AG20443 (cell line): ENCODE data around the gene SCN5A.

ENCODE experiments used
- DNase-seq: peaks from one replicate; pipeline ENCODE4 v3.0.0; 2012; ENCODE audit warnings: low spot score, mixed read lengths

Gene SCN5A

DNA sequence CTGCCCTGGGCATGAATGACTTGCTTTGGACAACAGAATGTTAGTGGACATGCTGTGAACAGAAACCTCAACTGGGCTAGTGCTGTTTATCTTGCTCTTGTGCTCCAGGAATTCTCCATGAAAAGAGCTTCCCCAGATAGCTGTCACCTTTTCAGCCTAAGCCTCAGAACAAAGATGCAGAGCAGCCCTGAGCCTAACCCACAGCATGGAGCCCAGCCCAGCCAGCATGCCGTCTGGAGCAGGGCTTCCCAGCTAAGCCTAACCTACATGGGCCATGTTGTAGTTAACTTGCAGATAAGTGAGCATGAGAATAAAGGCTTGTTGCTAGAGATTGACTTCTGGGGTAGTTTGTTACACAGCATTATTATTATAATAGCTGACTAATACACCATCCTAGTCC lies 48.9 kb downstream of the SCN5A start:
- DNase-seq: no peak

DNA sequence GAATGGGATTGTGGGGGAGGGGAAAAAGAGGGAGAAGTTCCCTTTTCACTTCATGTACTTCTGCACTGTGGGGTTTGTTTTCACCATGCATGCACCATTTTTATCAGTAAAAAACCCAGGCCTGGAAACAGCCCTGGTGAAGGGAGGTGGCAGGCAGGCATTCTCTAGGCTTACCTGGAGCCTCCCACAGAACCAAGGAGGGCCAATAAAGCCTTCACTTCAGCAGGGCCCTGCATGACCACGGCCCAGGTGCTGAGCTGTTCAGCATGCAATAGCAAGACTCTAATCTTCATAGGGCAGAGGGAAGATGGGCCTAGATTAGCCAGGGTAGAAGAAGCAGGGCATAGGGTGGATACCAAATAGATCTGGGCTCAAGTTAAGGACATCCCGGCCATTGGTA lies 49.6 kb downstream of the SCN5A start:
- DNase-seq: no peak

DNA sequence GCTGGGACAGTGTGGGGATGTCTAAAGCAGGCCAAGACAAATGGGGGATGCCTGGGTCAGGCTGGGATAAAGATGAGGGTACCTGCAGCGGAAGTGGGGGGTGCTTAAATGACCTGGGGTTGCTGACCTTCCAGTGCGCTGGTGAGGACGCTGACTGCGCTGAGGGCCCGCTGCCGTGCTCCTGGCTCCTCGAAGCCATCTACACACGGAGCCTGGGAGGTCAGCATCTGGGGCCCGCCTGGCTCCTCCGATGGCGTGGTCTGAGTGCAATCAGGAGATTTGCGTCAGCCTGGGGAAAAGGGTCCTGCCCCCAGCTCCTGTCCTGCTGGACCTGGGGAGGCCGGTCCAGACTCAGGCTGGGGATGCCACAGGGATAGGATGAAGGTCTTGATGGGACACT lies 50.7 kb downstream of the SCN5A start:
- DNase-seq: no peak

DNA sequence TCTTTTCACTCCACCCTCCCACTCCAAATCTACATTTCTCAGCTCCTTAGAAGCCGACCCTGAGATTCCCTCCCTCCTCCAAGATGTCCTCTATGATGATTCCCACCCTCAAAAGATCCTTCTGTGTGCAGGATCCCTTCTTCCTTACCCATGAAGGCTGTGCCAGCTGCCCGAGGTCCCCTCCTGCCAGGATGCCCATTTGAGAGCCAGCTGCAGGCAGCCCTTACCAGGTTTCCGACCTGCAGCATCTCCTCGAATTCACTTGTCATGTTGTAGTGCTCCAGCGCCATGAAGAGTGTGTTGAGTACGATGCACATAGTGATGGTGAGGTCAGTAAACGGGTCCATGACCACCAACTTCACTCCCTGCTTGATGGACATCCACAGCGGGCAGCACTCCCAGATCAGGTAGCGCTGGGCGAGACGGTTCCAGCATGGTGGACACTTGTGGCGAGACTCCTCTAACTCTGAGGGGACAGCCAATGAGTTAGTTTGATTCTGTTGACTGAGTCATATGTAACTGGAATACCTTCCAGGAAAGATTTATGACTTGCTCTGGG lies 51.9 kb downstream of the SCN5A start:
- DNase-seq: no peak

DNA sequence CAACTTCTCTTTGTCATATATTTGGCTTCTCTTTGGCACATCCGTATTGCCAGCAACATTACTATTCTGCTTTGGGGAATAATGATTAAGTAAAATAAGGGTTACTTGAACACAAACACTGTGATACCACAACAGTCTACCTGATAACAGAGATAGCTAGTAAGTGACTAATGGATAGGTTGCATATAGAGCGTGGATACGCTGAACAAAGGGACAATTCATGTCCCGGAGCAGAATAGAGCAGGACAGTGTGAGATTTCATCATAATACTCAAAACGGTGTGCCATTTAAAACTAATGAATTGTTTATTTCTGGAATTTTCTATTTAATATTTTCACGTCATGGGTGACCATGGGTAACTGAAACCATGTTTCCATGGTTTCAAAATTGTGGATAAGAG lies 54.1 kb downstream of the SCN5A start:
- no peak for DNase-seq

DNA sequence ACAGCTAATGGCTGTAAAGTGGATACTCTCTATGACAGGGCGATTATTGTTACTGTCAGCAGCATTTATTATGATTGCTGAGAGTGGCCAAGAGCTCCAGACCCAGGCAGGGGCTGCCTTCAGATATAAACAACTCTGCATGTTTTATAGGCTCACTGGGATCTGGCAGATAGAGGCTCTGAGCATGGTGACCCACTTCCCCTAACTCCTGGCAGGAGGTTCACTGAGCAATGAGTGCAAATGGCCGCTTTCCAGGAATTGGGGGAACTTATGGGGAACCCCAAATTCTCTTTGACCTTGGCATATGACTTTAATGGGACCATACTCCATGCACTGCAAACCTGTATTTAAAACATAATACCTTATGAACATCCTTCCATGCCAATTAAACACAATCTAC lies 59.0 kb downstream of the SCN5A start:
- DNase-seq: no peak

DNA sequence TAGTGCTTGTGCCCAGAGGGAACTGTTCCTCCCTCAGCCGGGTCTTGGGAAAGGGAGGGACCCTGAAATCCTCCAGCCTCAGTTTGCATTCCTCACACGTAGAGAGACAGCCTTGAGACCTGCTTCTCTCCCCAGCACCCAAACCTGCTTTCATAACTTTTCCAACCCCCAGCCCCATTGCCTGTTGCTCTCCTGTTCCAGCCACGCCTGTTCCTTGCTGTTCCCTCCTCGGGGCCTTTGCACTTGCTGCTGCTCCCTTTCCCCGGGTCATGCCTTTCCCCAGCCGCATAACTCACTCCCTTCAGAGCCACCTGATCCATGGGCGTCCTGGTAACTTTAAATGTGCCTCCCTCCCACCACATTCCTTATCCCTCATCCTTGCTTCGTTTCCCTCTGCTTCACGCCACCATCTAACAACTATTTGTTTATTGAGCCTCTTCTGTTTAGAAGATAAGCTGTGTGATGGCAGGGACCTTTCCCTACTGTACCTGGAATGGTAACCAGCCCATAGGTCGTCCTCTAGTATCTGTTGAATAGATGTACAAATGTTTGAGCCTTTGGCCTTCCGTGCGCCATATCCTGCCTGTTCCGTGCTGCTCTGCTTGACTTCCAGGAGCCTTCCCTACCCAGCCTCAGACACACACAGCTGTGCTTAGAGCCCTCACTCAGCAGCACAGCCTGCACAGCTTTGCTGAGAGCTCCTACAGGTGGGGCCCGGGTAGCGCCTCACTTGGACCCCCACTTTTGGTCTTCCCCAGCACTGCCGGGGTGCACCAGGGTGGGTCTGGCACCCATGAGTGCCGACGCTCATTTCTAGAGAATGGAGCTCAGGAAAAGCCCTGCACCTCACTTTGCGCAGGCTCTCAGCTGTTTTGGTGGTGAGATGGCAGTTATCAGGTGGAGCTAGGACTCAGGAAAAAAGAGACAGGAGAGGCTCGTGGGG lies 60.2 kb downstream of the SCN5A start:
- DNase-seq: no peak

DNA sequence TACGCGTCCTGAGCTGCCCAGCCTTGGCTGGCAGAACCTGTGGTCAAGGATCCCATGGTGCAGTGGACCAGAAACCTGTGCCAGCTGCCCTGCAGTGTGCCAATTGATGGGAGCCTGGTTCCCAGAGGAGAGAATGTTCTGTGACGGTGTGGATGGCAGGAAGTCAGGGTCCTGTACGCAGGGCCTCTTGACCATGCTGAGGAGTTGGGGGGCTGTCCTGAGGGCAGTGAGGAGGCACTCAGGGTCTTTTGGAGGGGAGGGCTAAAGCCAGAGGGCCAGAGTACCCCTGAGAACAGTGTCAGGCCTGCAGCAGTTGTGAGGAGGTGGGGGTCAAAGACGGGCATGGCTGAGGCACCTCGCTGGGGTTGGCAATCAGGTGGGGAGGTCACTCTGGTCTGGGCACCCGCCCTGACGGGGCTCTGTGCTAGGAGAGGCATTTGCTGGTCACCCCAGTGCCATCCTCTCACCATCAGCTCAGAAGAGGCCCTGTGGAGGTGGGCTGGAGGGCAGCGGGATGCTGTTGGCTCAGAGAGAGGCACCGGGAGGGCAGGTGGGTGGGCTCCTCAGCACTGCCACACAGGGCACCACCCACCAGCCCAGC lies 61.0 kb downstream of the SCN5A start:
- no peak for DNase-seq

DNA sequence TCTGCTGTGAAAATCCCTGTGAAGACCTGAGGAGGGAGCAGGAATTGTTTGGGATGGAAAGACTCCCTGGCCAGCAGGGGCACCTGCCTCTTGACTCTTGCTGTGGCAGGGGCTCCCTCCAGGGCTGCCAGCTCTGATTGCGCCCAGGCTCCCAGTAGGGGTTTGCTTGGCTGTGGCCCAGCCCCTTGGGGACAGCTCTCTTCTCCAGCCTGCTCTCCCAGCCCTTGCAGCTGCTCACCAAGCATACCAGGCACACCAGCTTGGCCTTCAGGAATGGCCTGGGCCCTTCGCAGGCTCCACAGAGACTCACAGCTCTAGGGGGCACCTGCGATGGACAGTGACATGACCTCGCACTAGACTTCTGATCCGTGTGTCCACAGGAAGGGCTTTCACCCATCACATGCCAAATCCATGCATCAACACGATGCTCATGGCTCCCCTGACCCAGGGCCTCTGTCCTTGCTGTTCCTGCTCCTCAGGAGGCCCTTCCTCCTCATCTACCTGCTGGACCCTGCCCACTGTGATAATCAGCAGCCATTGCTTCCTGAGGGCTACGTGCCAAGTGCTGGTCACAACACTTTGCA lies 61.8 kb downstream of the SCN5A start:
- no peak for DNase-seq

DNA sequence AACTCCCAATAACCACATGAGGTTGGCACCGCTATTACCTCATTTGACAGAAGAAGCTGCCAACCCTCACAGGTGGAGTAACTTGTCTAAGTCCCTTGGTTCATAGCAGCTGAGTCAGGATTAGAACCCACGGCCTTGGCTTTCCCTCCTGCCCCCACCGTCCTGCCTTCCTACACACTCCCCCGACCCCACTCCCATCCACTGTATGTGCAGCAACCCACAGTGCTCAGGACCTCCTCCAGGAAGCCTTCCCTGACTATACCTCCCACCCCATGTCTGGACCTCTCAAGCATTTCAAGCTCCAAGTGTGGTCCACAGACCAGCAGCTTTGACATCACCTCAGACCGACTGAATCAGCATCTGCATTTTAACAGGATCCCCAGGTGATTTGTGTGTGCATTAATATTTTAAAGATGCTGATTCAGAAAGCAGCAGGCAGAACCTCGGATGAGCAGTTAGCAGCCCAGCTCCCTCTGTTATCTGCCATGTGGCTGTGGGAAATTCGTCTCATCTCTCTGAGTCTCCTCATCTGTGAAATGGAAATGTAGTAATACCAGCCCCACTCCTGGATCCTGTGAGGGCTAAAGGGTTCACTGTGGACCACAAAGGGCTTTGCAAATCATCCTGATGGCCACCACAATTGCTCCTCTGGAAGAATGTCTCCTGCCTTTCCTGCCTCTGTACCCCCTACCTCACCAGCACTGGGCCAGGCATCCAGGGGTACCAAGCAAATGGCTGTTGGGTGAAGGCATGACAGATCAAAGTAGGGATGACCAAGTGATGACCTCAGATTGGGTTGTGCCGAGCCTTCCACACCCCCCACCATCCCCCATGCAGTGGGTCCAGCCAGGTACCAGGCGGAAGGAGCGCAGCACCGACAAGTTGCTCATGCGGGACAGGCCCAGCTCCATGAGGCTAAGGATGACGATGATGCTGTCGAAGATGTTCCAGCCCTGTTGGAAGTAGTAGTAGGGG lies 62.7 kb downstream of the SCN5A start:
- DNase-seq: no peak

DNA sequence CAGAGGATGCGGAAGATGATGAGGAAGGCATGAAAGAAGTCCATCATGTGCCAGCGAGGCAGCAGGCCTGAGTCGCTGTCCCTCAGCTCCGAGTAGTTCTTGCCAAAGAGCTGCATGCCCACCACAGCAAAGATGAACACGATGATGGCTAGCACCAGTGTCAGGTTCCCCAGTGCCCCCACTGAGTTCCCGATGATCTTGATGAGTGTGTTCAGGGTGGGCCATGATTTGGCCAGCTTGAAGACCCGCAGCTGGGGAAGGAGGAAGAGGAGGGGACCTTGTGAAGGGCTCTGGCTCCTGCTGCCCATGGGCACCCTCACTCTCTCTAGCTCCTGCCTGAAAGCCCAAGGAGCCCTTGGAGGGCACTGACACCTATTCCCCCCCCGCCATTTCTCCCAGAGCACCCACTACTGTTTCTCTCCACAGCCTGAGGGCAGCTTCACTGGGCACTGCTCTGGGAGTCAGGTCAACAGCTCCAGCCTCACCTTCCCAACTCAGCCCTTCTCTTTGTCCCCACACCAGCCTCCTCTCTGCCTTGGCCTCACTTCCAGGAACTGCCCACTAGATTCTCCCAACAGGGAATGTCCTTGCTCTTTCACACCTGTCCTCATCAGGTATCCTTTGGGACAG lies 63.6 kb downstream of the SCN5A start:
- DNase-seq: no peak

DNA sequence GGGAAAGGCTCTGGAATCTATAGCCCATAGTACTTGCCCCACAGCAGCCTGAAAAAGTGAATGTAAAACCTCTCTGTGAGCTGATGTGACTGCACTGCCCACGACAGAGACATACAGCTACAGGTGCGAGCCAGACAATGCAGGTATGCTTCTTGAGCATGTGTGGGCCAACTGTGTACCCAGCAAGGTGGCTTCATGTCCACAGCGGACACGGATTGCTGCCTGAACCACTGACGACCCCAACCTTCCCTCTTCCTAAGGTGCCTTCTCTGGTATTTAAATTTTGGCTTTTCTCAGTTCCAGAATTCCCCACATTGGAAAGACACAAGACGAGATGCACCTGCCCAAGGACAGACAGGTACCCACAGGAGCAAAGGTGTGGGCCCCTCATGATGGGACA lies 65.8 kb downstream of the SCN5A start:
- no peak for DNase-seq

DNA sequence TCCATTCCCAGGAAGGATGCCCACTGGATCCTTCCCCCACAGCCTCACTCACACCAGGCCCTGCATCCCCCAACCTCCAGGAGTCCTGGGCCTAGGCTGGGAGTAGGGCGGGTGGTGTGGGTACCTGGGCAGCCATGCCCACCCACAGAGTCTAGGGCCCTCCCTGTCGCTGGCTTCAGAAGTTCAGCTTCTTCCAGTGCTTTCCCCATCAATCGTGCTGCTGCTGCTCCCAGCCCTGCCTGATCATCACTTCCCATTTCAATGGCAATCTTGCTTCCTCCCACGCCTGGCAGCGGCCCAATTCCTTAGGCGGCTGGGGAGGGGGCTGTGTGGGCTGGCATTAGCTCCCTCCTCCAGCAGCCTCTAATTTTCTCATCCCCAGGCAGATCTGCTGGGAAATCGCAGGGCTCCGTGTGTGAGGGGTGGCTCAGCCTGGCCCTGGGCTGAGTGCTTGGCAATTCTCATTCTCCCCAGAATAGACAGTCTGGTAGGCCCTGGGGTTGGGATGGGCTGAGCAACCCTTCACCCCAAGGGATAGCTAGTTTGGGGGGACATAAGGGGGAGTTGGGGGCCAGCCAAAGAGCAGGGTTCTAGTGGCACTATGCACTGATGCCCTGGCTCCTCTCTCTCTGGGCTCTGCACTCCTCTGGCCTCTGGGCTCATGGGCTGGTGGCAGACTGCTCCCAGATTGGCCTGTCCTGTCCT lies 66.4 kb downstream of the SCN5A start:
- no peak for DNase-seq

DNA sequence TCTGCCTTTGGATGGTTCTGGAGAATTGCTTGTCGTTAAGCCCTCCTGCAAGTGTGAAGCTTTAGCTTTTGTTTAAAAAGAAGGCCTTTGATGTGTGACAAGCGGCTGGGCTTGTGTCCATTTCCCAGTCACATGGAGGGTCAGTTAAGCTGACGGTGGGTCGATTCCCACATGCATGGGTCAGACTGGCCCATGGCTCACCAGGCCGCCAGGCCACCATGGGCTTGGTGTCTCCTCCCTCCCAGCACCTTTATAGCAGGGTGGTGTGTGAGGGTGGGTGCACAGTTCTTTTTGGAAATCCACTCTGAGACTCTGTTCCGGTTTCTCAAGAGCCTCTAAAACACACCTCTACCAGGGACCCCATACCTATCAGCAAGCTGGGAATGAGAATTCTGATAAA lies 67.2 kb downstream of the SCN5A start:
- no peak for DNase-seq

DNA sequence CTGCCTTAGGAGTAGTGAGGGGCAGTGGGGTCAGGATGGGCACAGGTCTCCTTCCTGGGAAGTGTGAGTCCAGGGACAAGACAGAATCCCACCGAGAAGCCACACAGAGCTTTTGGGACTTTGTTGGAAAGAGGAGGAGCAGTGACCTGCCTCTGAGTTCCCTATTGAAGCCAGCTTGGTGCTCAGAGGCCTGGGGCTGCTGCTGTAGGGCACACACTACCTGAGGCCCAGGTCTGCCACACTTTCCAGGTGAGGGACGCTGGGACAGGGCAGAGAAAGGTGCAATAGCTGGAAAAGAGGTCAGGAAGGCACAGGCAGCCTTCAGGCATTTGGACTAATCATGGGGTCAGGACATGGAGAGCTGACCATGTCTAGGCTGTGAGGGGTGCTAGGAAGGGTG lies 67.7 kb downstream of the SCN5A start:
- no peak for DNase-seq

DNA sequence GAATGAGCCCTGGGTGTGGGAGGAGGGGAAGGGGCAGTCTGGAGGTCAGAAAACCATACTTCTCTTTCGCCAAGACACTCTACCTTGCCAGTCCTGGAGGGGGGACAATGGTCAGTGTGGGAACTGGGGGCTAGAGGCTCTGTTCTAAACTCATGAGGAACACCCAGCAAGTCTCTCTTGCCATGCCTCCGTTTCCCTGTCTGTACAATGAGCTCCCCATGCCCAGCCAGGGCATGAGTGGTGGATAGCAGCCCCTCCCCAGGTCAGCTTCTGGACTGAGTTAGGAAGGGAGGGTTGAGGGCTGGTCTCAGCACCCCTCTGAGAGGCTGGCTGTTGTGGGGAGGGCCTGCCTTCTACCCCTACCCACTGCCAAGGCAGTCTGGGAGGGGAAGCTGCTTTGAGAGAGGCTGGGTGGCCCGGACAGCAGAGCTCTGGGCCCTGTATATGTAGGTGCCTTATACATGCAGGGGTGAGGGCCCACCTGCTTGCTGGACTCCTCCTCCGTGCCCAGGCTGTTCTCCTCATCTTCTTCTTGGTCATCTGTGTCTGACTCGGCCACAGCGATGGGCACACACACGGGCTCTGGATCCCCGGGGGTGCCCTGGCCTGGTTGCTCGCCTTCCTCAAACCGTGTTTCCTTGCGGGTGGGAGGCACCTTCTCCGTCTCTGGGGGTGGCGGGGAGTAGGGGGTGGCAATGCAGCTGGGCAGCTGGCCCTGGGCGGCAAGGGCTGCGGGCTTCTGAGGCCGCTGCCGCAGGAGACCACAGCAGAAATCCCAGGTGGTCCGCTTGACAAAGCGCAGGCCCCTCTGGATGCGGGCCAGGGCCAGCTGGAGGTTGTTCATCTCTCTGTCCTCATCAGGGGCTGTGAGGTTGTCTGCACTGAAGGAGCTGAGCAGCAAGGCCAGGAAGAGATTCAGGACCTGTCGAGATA lies 68.8 kb downstream of the SCN5A start:
- DNase-seq: no peak

DNA sequence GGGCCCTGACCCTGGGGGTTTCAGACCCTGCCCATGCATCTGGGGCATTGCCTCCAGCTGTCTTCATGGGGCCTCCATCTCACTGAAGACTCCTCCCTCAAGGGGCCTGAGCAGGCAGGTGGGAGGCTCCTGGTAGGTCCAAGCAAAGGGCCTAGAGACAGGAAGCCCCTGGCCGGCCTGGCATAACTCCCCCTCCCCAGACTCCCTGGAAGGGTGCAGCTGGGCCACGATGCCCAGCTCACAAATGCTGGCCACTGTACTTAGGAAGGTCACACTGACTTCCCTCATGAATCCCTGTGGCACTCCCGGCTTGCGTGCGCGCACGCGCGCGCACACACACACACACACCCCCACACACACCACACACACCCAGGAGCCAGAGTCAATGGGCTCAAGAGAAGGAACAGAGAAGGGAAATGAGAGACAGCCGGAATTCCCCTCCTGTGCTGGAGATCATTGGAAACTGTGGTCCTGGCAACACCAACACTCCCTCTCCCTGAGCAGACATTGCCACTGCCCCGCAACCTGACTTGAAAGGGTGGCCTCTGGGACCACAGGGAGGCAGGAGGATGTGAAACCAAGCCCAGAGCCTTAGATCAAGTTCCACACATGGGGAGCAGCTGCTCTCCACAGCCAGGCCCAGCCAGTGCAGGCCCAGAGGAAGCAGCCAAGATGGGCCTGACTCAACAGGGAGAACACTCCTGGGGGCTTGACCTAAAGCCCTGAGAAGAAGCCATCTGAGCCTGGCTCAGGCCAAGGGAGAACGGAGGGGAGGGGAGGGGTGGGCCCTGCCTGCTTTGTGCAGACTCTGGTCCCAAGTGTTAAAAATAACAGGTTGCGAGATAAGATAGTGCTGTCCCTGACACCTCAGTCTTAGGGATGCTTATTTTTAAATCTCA lies 69.7 kb downstream of the SCN5A start:
- peak; percentile 43 for DNase-seq

DNA sequence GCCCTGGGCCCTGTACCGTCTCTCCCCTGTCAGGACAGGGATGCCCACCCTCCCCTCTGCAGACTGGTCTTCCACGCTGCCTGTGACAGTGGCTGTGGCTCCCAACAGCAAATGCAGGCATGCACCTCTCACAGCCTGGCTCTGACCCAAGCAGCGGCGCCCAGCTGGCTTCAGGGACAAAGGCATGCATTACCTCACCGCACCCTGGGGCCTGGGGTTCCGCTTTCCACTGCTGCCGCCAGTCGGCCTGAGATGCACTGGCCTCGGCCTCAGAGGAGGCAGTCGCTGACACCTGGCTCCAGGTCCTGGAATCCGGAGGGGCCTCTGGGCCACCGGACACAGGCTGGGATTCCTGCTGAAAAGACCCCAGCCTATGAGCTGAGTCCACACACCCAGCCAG lies 70.3 kb downstream of the SCN5A start:
- no peak for DNase-seq

DNA sequence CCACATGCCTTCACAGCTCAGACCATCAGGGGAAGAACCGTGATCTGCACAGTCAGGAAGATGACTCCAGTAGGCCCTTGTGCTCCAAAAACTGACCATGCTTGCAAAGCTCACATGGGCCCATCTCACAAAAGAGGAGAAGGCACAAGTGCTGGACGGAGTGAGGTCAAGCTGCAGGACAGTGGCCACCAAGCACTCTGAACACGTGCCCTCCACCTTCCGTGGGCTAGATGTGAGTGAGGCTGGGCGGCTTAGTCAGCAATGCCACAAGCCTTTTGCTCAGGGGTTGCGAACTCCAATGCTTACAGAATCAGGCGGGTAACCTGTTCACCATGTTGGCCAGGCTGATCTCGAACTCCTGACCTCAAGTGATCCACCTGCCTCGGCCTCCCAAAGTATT lies 70.9 kb downstream of the SCN5A start:
- DNase-seq: no peak
